WI38 (cell line): ENCODE results near the gene CHP2.
"Not testable (repeated sequence)": the region's sequence is repeated elsewhere in the genome, so short reads cannot be mapped to it uniquely, and the experiment has no call there.

Experiments used
- H3K4me3 ChIP-seq: 2 replicates; pipeline ENCODE4 v1.5.1; 2011; ENCODE audit warnings: low read depth, mild to moderate bottlenecking, control low read depth, low read length
- CTCF ChIP-seq: IDR thresholded peaks from 2 replicates; pipeline ENCODE4 v1.5.1; 2012; ENCODE audit warnings: low read depth, mild to moderate bottlenecking, control low read depth, low read length

CHP2 gene

GRCh38 chr16:23748630-23749029 is 6.2 kb upstream of the CHP2 start:
- TF ChIP-seq CTCF: no peak
- H3K4me3 ChIP-seq: no peak overlapping the region

GRCh38 chr16:23751053-23751452 is 3.8 kb upstream of the CHP2 start:
- not testable (repeated sequence) for H3K4me3 ChIP-seq

GRCh38 chr16:23753908-23754593 is 775 bp upstream of the CHP2 start:
- no peak overlapping the region for H3K4me3 ChIP-seq

GRCh38 chr16:23755484-23755809 is 621 bp downstream of the CHP2 start:
- no peak overlapping the region for H3K4me3 ChIP-seq

More at GRCh38 chr16:23753908-23754593, 775 bp upstream of the CHP2 start:
- TF ChIP-seq CTCF: no peak

GRCh38 chr16:23757116-23757515 is 2.3 kb downstream of the CHP2 start:
- H3K4me3 ChIP-seq: no peak overlapping the region
- TF ChIP-seq CTCF: no peak

More at GRCh38 chr16:23755484-23755809, 621 bp downstream of the CHP2 start:
- no peak for TF ChIP-seq CTCF

- no peak overlapping the region for H3K4me3 ChIP-seq
- no peak for TF ChIP-seq CTCF
Measured at GRCh38 chr16:23757937-23758619, 3.3 kb downstream of the CHP2 start.

- no peak overlapping the region for H3K4me3 ChIP-seq
- no peak for TF ChIP-seq CTCF
Measured at GRCh38 chr16:23765933-23766332, 11.1 kb downstream of the CHP2 start.
